Mesodermal cell (in vitro differentiated cells): ENCODE measurements around the gene SERPINB1.

ENCODE experiments used
- H3K27ac ChIP-seq: 2 replicates; pipeline ENCODE4 v1.7.0; 2013; ENCODE audit warnings: mild to moderate bottlenecking, low read depth, low read length, moderate library complexity; ENCODE audit not compliant: severe bottlenecking
- H3K36me3 ChIP-seq: 2 replicates; pipeline ENCODE4 v1.7.1; 2013; ENCODE audit warnings: mild to moderate bottlenecking, low read length, moderate library complexity; ENCODE audit not compliant: control insufficient read depth, insufficient read depth
- H3K4me1 ChIP-seq: one replicate; pipeline ENCODE4 v1.7.1; 2013; ENCODE audit warnings: mild to moderate bottlenecking, low read length; ENCODE audit not compliant: insufficient read depth, control insufficient read depth, poor library complexity, severe bottlenecking
- H3K4me3 ChIP-seq: 2 replicates; pipeline ENCODE4 v1.7.0; 2013; ENCODE audit warnings: low read length, control low read depth, mild to moderate bottlenecking; ENCODE audit not compliant: insufficient read depth, poor library complexity, severe bottlenecking; ENCODE audit errors: extremely low read depth
- H3K9me3 ChIP-seq: 2 replicates; pipeline ENCODE4 v1.7.1; 2013; ENCODE audit warnings: mild to moderate bottlenecking, low read length, moderate library complexity; ENCODE audit not compliant: control insufficient read depth
- WGBS, 2 experiments: methylation state at CpG; one replicate each; pipeline ENCODE4 v1.1.5; 2013; ENCODE audit warnings: missing lambda C conversion rate in 2 of 2; ENCODE audit not compliant: insufficient coverage in 2 of 2; 5-methylcytosine and 5-hydroxymethylcytosine counted together

SERPINB1 gene

GRCh38 chr6:2792330-2793110 is 49.1 kb downstream of the SERPINB1 start:
- H3K4me1 ChIP-seq: peaks cover 23% of the 10 kb centered on the region
- 93 to 95% methylated on average over 15 to 17 of the region's 17 CpGs for WGBS, 2 experiments
- no peak overlapping the region for H3K27ac ChIP-seq
- H3K36me3 ChIP-seq: peaks cover 6% of the 10 kb centered on the region
- no peaks in the 10 kb centered on the region for H3K9me3 ChIP-seq
- no peak overlapping the region for H3K4me3 ChIP-seq

- Histone ChIP-seq H3K27ac (no peak overlapping the region), H3K9me3 (no peaks in the 10 kb centered on the region), H3K4me1 (peaks cover 23% of the 10 kb centered on the region), H3K4me3 (no peak overlapping the region), H3K36me3 (peaks cover 9% of the 10 kb centered on the region)
- WGBS, 2 experiments: 86% methylated on average over 1 of the region's 4 CpGs; no CpG with 5 or more reads in 1 of the 2 experiments
Measured at GRCh38 chr6:2791450-2791974, 50.2 kb downstream of the SERPINB1 start.

- Histone ChIP-seq H3K27ac (peak overlapping the region; percentile 44), H3K4me1 (peaks cover 23% of the 10 kb centered on the region), H3K4me3 (no peak overlapping the region), H3K9me3 (no peaks in the 10 kb centered on the region), H3K36me3 (peaks cover 15% of the 10 kb centered on the region)
- 17 to 36% methylated on average over 1 to 3 of the region's 11 CpGs for WGBS, 2 experiments
Measured at GRCh38 chr6:2790588-2791449, 50.8 kb downstream of the SERPINB1 start.

GRCh38 chr6:2786269-2786668 is 55.4 kb downstream of the SERPINB1 start:
- H3K4me1 ChIP-seq: peaks cover 40% of the 10 kb centered on the region
- H3K36me3 ChIP-seq: peaks cover 39% of the 10 kb centered on the region
- H3K27ac ChIP-seq: no peak overlapping the region
- WGBS, 2 experiments: 84 to 94% methylated on average over 3 to 4 of the region's 4 CpGs
- no peak overlapping the region for H3K4me3 ChIP-seq
- H3K9me3 ChIP-seq: no peaks in the 10 kb centered on the region

- Histone ChIP-seq H3K9me3 (no peaks in the 10 kb centered on the region), H3K36me3 (peaks cover 53% of the 10 kb centered on the region), H3K27ac (no peak overlapping the region), H3K4me1 (peaks cover 29% of the 10 kb centered on the region), H3K4me3 (no peak overlapping the region)
- 93 to 100% methylated on average over 6 to 7 of the region's 7 CpGs for WGBS, 2 experiments
Measured at GRCh38 chr6:2784930-2785329, 56.7 kb downstream of the SERPINB1 start.

- H3K27ac ChIP-seq: peak overlapping the region; percentile 25
- no peak overlapping the region for H3K4me3 ChIP-seq
- 83 to 84% methylated on average over 1 to 4 of the region's 5 CpGs for WGBS, 2 experiments
- H3K9me3 ChIP-seq: no peaks in the 10 kb centered on the region
- H3K4me1 ChIP-seq: peaks cover 24% of the 10 kb centered on the region
- peaks cover 61% of the 10 kb centered on the region for H3K36me3 ChIP-seq
Measured at GRCh38 chr6:2784061-2784460, 57.6 kb downstream of the SERPINB1 start.

GRCh38 chr6:2783188-2783963 is 58.3 kb downstream of the SERPINB1 start:
- peak overlapping the region; percentile 25 for H3K27ac ChIP-seq
- no peaks in the 10 kb centered on the region for H3K9me3 ChIP-seq
- peaks cover 17% of the 10 kb centered on the region for H3K4me1 ChIP-seq
- WGBS, 2 experiments: 85 to 92% methylated on average over 6 to 12 of the region's 19 CpGs
- H3K4me3 ChIP-seq: no peak overlapping the region
- H3K36me3 ChIP-seq: peaks cover 67% of the 10 kb centered on the region

- H3K27ac ChIP-seq: no peak overlapping the region
- H3K4me1 ChIP-seq: peaks cover 17% of the 10 kb centered on the region
Measured at GRCh38 chr6:2782825-2783187, 58.9 kb downstream of the SERPINB1 start.

GRCh38 chr6:2782356-2782708 is 59.3 kb downstream of the SERPINB1 start:
- Histone ChIP-seq H3K4me3 (no peak overlapping the region), H3K36me3 (peaks cover 64% of the 10 kb centered on the region), H3K4me1 (peaks cover 17% of the 10 kb centered on the region), H3K9me3 (no peaks in the 10 kb centered on the region), H3K27ac (no peak overlapping the region)
- 95 to 99% methylated on average over 7 to 9 of the region's 9 CpGs for WGBS, 2 experiments

More at GRCh38 chr6:2782825-2783187, 58.9 kb downstream of the SERPINB1 start:
- 86 to 91% methylated on average over 10 of the region's 10 CpGs for WGBS, 2 experiments
- Histone ChIP-seq H3K4me3 (no peak overlapping the region), H3K36me3 (peaks cover 68% of the 10 kb centered on the region), H3K9me3 (no peaks in the 10 kb centered on the region)
